ENCODE data around the gene HLCS. TPM values are rescaled to one million over a fixed set of nuclear protein-coding genes. Genes with fewer than 3 reads are reported as not detected.

The HLCS gene
- total RNA-seq, 1 donor from 2014 or later = 21.9 TPM

GRCh38 chr21:36848730-36849274 lies 117.7 kb downstream of the HLCS start:
- TF ChIP-seq, protein P1, sequence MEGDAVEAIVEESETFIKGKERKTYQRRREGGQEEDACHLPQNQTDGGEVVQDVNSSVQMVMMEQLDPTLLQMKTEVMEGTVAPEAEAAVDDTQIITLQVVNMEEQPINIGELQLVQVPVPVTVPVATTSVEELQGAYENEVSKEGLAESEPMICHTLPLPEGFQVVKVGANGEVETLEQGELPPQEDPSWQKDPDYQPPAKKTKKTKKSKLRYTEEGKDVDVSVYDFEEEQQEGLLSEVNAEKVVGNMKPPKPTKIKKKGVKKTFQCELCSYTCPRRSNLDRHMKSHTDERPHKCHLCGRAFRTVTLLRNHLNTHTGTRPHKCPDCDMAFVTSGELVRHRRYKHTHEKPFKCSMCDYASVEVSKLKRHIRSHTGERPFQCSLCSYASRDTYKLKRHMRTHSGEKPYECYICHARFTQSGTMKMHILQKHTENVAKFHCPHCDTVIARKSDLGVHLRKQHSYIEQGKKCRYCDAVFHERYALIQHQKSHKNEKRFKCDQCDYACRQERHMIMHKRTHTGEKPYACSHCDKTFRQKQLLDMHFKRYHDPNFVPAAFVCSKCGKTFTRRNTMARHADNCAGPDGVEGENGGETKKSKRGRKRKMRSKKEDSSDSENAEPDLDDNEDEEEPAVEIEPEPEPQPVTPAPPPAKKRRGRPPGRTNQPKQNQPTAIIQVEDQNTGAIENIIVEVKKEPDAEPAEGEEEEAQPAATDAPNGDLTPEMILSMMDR (conservative IDR thresholded peaks at IDR 0.05) = no peak
- DNase-seq (ENCODE audit: low read depth, low spot score) = no peak
- Mint-ChIP-seq H3K9me3 (no peaks in the 10 kb centered on the region), H3K27me3 (ENCODE audit: low read depth) (no peaks in the 10 kb centered on the region), H3K36me3 (ENCODE audit: low read depth) (no peaks in the 10 kb centered on the region), H3K4me1 (peaks cover 20% of the 10 kb centered on the region), H3K27ac (ENCODE audit: unreplicated experiment) (no peak overlapping the region), H3K4me3 (no peak overlapping the region)

DNA sequence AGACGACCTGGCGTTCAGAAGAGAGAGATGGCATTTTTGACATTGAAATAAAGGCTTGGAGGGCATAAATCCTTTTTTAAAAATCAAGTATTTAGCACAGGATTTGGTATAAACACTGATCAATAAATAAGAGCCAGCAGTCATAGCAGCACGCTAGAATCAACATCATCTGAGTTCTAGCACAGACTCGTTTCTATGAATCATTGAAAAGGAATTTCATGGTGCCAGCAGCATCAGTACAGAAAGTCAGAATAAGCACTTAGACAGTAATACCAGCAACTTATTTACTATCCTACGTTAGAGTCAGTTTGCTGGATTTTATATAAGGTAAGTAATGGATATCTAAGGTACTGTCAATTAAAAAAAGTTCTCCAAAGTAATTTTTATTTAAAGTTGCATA lies 119.3 kb downstream of the HLCS start:
- H3K27ac Mint-ChIP-seq (ENCODE audit: unreplicated experiment) = no peak overlapping the region

DNA sequence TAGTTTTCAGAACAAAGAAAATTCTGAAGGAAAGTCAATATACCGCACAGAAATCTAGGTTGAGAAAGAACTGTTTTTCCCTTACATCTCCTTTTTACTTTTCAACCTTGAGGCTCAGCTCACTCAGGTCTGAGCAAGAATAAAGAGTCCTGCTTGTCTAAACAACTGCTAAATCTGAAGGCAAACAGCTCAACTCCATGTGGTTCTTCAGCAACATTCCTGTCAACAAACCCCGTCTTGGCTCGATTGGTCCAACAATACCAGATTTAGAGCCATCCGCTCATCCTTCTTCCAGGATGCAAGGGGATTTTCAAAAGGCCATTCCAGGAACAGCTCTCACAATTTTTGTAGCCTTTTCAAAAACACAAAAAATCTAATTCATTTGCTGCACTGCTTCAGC lies 119.8 kb downstream of the HLCS start:
- Mint-ChIP-seq H3K4me3 (no peak overlapping the region), H3K4me1 (peaks cover 20% of the 10 kb centered on the region), H3K36me3 (ENCODE audit: low read depth) (no peaks in the 10 kb centered on the region), H3K27ac (ENCODE audit: unreplicated experiment) (no peak overlapping the region), H3K9me3 (no peaks in the 10 kb centered on the region), H3K27me3 (ENCODE audit: low read depth) (no peaks in the 10 kb centered on the region)
- TF ChIP-seq, protein P1 (conservative IDR thresholded peaks at IDR 0.05) = no peak
- DNase-seq (ENCODE audit: low read depth, low spot score) = no peak

More for the DNA sequence above, 119.3 kb downstream of the HLCS start:
- no peaks in the 10 kb centered on the region for H3K27me3 Mint-ChIP-seq (ENCODE audit: low read depth)
- H3K4me1 Mint-ChIP-seq = peaks cover 20% of the 10 kb centered on the region
- H3K9me3 Mint-ChIP-seq = no peaks in the 10 kb centered on the region
- H3K4me3 Mint-ChIP-seq = no peak overlapping the region
- no peaks in the 10 kb centered on the region for H3K36me3 Mint-ChIP-seq (ENCODE audit: low read depth)
- no peak for DNase-seq (ENCODE audit: low read depth, low spot score)
- TF ChIP-seq, protein P1 (conservative IDR thresholded peaks at IDR 0.05) = no peak

DNA sequence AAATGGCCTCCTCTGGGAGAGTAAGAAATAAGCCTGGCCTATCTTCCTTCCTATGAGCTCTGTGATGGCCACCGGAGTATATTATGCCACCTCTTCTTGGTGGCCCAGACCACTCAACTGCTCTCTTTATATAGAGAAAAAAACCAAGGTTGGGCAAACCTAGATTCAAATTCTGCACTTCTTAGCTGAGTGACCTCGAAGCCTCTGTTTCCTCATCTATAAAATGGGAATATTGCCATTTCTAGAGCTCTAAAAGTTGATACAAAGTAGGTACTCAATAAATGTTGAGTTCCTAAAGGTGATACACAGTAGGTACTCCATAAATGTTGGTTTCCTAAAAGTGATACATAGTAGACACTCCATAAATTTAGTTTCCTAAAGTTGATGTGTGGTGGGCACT lies 120.7 kb downstream of the HLCS start:
- H3K4me3 Mint-ChIP-seq = no peak overlapping the region
- TF ChIP-seq, protein P1 (conservative IDR thresholded peaks at IDR 0.05) = no peak
- H3K4me1 Mint-ChIP-seq = peaks cover 20% of the 10 kb centered on the region
- DNase-seq (ENCODE audit: low read depth, low spot score) = no peak
- H3K27me3 Mint-ChIP-seq (ENCODE audit: low read depth) = no peaks in the 10 kb centered on the region
- no peaks in the 10 kb centered on the region for H3K36me3 Mint-ChIP-seq (ENCODE audit: low read depth)
- no peaks in the 10 kb centered on the region for H3K9me3 Mint-ChIP-seq
- H3K27ac Mint-ChIP-seq (ENCODE audit: unreplicated experiment) = no peak overlapping the region

- Mint-ChIP-seq H3K4me1 (peaks cover 20% of the 10 kb centered on the region), H3K27me3 (ENCODE audit: low read depth) (no peaks in the 10 kb centered on the region), H3K36me3 (ENCODE audit: low read depth) (no peaks in the 10 kb centered on the region), H3K27ac (ENCODE audit: unreplicated experiment) (no peak overlapping the region), H3K9me3 (no peaks in the 10 kb centered on the region), H3K4me3 (no peak overlapping the region)
- no peak for DNase-seq (ENCODE audit: low read depth, low spot score)
- TF ChIP-seq, protein P1 (conservative IDR thresholded peaks at IDR 0.05) = no peak
Measured at GRCh38 chr21:36845070-36845469, 121.4 kb downstream of the HLCS start.
